Breast epithelium (tissue), 3 donors: ENCODE results near the gene BPI.

Source experiments
- POLR2A ChIP-seq: fragments of 450-650 bp; IDR thresholded peaks from one replicate; pipeline ENCODE4 v1.6.1; 2016; ENCODE audit warnings: antibody characterized with exemption, mild to moderate bottlenecking, moderate library complexity
- POLR2AphosphoS5 ChIP-seq, 3 donors: sonication (generic); formaldehyde crosslinking; IDR thresholded peaks; one replicate each; pipeline ENCODE4 v1.6.1; 2017; ENCODE audit warnings: antibody characterized with exemption in 3 of 3
- TF ChIP-seq, protein P1 (sequence below), 3 donors: fragments of 450-650 bp; IDR thresholded peaks; one replicate each; pipeline ENCODE4 v1.5.1; 2016 to 2017; ENCODE audit warnings: antibody characterized with exemption in 3 of 3, mild to moderate bottlenecking in 3 of 3, moderate library complexity in 3 of 3

DNA sequence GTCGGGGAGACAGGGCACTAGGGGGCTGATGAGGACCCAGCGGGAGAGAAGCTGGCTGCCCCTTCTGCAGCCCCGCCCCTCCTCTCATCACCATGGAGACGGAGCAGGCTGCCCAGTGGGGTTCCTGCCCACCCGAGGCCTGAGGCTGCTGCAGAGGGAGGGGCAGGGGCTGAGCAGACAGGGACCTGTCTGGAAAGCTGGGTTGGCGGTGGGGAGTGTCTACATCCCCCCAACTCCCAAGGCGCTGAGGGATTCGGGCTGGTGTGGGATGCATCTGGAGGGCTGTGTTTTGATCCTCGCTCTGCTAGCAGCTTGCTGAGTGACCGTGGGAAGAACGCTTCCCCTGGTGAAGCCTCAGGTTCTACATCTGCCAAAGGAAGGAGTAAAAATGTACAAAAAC, 1.2 kb upstream of the BPI start:
- TF ChIP-seq, protein P1, sequence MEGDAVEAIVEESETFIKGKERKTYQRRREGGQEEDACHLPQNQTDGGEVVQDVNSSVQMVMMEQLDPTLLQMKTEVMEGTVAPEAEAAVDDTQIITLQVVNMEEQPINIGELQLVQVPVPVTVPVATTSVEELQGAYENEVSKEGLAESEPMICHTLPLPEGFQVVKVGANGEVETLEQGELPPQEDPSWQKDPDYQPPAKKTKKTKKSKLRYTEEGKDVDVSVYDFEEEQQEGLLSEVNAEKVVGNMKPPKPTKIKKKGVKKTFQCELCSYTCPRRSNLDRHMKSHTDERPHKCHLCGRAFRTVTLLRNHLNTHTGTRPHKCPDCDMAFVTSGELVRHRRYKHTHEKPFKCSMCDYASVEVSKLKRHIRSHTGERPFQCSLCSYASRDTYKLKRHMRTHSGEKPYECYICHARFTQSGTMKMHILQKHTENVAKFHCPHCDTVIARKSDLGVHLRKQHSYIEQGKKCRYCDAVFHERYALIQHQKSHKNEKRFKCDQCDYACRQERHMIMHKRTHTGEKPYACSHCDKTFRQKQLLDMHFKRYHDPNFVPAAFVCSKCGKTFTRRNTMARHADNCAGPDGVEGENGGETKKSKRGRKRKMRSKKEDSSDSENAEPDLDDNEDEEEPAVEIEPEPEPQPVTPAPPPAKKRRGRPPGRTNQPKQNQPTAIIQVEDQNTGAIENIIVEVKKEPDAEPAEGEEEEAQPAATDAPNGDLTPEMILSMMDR (IDR thresholded peaks at IDR 0.05) = no peak
- TF ChIP-seq POLR2AphosphoS5 (IDR thresholded peaks at IDR 0.05) (no peak), POLR2A (no peak)
